Lower leg skin (tissue), 3 donors: ENCODE measurements around the gene PGAP1.

ENCODE experiments used
- CTCF ChIP-seq, 3 donors: fragments of 450-650 bp; IDR thresholded peaks; one replicate each; pipeline ENCODE4 v1.5.1; 2016; ENCODE audit warnings: antibody characterized with exemption in 3 of 3, mild to moderate bottlenecking in 3 of 3, moderate library complexity in 2 of 3
- POLR2A ChIP-seq, 2 donors: fragments of 450-650 bp; IDR thresholded peaks; one replicate each; pipeline ENCODE4 v1.6.1; 2016 to 2017; ENCODE audit warnings: antibody characterized with exemption in 2 of 2, mild to moderate bottlenecking in 1 of 2, moderate library complexity in 1 of 2

GRCh38 chr2:196915507-196916189 lies 10.9 kb downstream of the PGAP1 start:
- no peak for TF ChIP-seq CTCF (IDR thresholded peaks at IDR 0.05)
- TF ChIP-seq POLR2A (IDR thresholded peaks at IDR 0.05): no peak
